ENCODE results near the gene SPATA2.

DNA sequence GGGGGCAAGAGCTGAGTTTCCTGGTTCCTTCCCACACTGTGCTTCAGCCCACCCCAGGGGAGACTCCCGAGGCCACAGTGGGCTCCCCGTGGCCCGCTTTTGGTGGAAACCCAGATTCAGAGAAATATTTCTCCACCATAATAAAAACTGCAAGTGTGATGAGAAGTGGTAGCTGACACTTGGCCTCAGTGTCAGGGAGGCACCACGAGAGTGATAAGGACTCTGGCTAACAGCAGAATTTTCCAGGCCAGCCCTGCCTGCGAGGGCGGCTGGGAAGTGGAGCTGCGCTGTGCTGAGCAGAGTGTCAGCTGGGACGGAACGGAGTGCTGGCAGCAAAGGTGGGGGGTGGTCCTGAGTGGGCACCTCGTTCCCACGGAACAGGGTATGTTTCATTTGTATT is 22.5 kb downstream of the SPATA2 start:
- TF ChIP-seq, protein P1, sequence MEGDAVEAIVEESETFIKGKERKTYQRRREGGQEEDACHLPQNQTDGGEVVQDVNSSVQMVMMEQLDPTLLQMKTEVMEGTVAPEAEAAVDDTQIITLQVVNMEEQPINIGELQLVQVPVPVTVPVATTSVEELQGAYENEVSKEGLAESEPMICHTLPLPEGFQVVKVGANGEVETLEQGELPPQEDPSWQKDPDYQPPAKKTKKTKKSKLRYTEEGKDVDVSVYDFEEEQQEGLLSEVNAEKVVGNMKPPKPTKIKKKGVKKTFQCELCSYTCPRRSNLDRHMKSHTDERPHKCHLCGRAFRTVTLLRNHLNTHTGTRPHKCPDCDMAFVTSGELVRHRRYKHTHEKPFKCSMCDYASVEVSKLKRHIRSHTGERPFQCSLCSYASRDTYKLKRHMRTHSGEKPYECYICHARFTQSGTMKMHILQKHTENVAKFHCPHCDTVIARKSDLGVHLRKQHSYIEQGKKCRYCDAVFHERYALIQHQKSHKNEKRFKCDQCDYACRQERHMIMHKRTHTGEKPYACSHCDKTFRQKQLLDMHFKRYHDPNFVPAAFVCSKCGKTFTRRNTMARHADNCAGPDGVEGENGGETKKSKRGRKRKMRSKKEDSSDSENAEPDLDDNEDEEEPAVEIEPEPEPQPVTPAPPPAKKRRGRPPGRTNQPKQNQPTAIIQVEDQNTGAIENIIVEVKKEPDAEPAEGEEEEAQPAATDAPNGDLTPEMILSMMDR (IDR thresholded peaks at IDR 0.05): no peak
- no peak for TF ChIP-seq POLR2AphosphoS5 (IDR thresholded peaks at IDR 0.05)
